Endothelial cell (in vitro differentiated cells): ENCODE results near the gene DENND2A. TPM values are rescaled to one million over a fixed set of nuclear protein-coding genes. Genes with fewer than 3 reads are reported as not detected.

Experiments used
- DNase-seq: peaks from one replicate; pipeline ENCODE4 v3.0.0; 2021; ENCODE audit warnings: low spot score
- H3K27ac Mint-ChIP-seq: one replicate; pipeline ENCODE4 v1.8.0; 2021; ENCODE audit warnings: mixed read lengths, inconsistent platforms; ENCODE audit not compliant: unreplicated experiment
- H3K27me3 Mint-ChIP-seq: one replicate; pipeline ENCODE4 v1.8.0; 2021; ENCODE audit warnings: mild to moderate bottlenecking, moderate library complexity, mixed read lengths, inconsistent platforms; ENCODE audit not compliant: unreplicated experiment
- H3K36me3 Mint-ChIP-seq: one replicate; pipeline ENCODE4 v1.8.0; 2021; ENCODE audit warnings: mild to moderate bottlenecking, low read depth, mixed read lengths, inconsistent platforms; ENCODE audit not compliant: unreplicated experiment
- H3K4me1 Mint-ChIP-seq: one replicate; pipeline ENCODE4 v1.8.0; 2021; ENCODE audit warnings: mild to moderate bottlenecking, mixed read lengths, inconsistent platforms; ENCODE audit not compliant: unreplicated experiment
- H3K4me3 Mint-ChIP-seq: one replicate; pipeline ENCODE4 v1.8.0; 2021; ENCODE audit warnings: mild to moderate bottlenecking, mixed read lengths, inconsistent platforms; ENCODE audit not compliant: unreplicated experiment
- H3K9me3 Mint-ChIP-seq: one replicate; pipeline ENCODE4 v1.8.0; 2021; ENCODE audit warnings: mixed read lengths, inconsistent platforms; ENCODE audit not compliant: unreplicated experiment
- total RNA-seq: library from RNA; stranded (reverse); fragmentation: NEBNext Ultra II Directional; extraction: Animal tissue kit (Norgen Biotek cat#: 25700); gene quantifications from one replicate; pipeline ENCODE4 v1.2.1, GENCODE V29; 2021; ENCODE audit not compliant: unreplicated experiment
- TF ChIP-seq, protein P1 (sequence below): fragments of 200-600 bp; sonication (generic); IDR thresholded peaks from one replicate; pipeline ENCODE4 v1.5.0; 2021; ENCODE audit warnings: antibody characterized with exemption; ENCODE audit not compliant: unreplicated experiment

DENND2A gene
- total RNA-seq, 1 donor from 2014 or later: 41.0 TPM

DNA sequence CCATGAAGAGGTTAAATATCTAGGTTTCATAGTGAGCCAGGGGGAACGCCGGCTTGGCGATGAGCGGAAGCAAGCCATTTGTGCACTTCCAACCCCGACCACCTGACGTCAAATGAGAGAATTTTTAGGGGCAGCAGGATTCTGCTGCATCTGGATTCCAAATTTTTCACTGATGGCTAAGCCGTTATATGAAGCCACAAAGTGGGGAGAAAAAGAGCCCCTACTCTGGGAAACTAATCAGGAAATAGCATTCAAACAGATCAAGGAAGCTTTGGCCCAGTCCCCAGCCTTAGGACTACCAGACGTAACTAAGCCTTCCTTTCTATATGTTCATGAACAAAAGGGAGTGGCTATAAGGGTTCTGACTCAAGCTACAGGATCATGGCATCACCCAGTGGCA lies 19.2 kb upstream of the DENND2A start:
- no peaks in the 10 kb centered on the region for H3K27me3 Mint-ChIP-seq
- TF ChIP-seq, protein P1, sequence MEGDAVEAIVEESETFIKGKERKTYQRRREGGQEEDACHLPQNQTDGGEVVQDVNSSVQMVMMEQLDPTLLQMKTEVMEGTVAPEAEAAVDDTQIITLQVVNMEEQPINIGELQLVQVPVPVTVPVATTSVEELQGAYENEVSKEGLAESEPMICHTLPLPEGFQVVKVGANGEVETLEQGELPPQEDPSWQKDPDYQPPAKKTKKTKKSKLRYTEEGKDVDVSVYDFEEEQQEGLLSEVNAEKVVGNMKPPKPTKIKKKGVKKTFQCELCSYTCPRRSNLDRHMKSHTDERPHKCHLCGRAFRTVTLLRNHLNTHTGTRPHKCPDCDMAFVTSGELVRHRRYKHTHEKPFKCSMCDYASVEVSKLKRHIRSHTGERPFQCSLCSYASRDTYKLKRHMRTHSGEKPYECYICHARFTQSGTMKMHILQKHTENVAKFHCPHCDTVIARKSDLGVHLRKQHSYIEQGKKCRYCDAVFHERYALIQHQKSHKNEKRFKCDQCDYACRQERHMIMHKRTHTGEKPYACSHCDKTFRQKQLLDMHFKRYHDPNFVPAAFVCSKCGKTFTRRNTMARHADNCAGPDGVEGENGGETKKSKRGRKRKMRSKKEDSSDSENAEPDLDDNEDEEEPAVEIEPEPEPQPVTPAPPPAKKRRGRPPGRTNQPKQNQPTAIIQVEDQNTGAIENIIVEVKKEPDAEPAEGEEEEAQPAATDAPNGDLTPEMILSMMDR: no peak
- H3K36me3 Mint-ChIP-seq: no peaks in the 10 kb centered on the region
- no peak for DNase-seq
- peaks cover 10% of the 10 kb centered on the region for H3K4me1 Mint-ChIP-seq
- no peak overlapping the region for H3K4me3 Mint-ChIP-seq
- no peak overlapping the region for H3K27ac Mint-ChIP-seq
- no peaks in the 10 kb centered on the region for H3K9me3 Mint-ChIP-seq

GRCh38 chr7:140657891-140658290 lies 17.3 kb upstream of the DENND2A start:
- Mint-ChIP-seq H3K27ac (no peak overlapping the region), H3K9me3 (no peaks in the 10 kb centered on the region), H3K27me3 (peaks cover 2% of the 10 kb centered on the region), H3K4me1 (peaks cover 10% of the 10 kb centered on the region), H3K4me3 (no peak overlapping the region), H3K36me3 (no peaks in the 10 kb centered on the region)
- no peak for DNase-seq
- TF ChIP-seq, protein P1: no peak

DNA sequence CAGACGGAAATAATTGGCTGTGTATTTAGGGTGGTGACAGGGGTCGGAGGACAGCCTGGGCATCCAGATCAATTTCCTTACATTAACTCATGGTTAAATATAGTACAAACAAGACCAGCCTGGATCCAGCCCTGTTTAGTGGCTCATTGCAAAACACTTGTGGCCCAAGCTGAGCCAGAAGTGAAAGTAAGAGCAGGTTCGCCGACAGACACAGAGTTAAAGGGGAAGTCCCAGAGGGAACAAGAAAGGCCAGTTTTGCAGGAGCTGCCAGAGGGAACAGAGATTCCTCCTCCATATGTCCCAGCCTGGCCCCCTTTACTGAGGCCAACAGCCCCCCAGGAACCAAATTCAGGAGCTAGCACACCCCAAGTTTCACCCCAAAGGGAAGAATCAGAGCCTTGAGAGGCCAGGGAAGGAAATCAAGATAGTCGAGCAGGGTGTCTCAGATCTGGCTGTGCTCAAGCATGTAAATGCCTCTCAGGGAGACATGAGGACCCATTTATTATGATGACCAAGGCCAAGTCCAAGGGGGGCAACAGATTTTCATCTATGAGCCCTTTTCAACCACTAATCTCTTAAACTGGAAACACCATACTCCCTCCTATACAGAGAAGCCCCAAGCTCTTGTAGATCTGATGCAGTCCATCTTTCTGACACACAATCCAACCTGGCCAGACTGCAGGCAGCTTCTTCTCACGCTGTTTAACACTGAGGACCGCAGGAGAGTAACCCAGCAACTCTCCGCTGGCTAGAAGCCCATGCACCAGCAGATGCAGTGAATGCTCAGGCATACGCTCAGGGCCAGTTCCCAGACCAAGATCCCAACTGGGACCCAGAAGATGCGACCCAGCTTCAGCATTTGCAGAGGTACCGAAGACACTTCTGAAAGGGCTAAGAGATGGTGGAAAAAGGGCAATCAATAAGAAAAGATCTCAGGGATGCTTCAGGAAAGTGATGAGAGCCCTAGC lies 16.2 kb upstream of the DENND2A start:
- TF ChIP-seq, protein P1: no peak
- no peak overlapping the region for H3K4me3 Mint-ChIP-seq
- peaks cover 2% of the 10 kb centered on the region for H3K27me3 Mint-ChIP-seq
- no peaks in the 10 kb centered on the region for H3K36me3 Mint-ChIP-seq
- peaks cover 10% of the 10 kb centered on the region for H3K4me1 Mint-ChIP-seq
- no peaks in the 10 kb centered on the region for H3K9me3 Mint-ChIP-seq
- peak overlapping the region; percentile 49 for H3K27ac Mint-ChIP-seq
- DNase-seq: no peak

GRCh38 chr7:140655511-140656408 lies 15.1 kb upstream of the DENND2A start:
- H3K27me3 Mint-ChIP-seq: peaks cover 6% of the 10 kb centered on the region
- no peak overlapping the region for H3K4me3 Mint-ChIP-seq
- no peaks in the 10 kb centered on the region for H3K9me3 Mint-ChIP-seq
- H3K27ac Mint-ChIP-seq: no peak overlapping the region
- H3K36me3 Mint-ChIP-seq: no peaks in the 10 kb centered on the region
- DNase-seq: no peak
- TF ChIP-seq, protein P1: no peak
- peaks cover 8% of the 10 kb centered on the region for H3K4me1 Mint-ChIP-seq
